HG02970 (cell line): ENCODE results near the gene FNIP2.

Source experiments
- ATAC-seq: cut with Tn5 transposase; IDR thresholded peaks from one replicate; pipeline ENCODE4 v1.9.1; 2021; ENCODE audit warnings: mild to moderate bottlenecking, moderate library complexity, moderate number of reproducible peaks; ENCODE audit not compliant: unreplicated experiment, low FRiP score

Gene FNIP2

DNA sequence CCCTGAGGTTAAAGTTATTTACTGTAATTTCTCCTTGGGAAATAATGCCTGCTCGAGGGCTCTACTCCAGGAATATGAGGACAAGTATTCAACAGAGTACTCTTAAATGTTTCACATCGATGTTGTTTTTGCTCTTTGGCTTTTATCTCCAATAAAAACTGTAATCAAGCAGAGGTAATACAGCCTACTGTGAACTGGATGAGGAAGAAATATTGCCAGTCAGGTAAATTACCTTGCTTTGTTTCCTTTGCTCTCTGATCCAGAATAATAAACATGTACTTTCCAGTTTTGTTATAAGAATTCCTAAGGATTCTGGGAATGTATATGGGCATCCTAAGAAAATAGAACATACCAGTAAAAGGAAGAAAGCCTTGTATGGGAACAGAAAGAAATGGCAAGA is 60.4 kb downstream of the FNIP2 start:
- no peak for ATAC-seq

DNA sequence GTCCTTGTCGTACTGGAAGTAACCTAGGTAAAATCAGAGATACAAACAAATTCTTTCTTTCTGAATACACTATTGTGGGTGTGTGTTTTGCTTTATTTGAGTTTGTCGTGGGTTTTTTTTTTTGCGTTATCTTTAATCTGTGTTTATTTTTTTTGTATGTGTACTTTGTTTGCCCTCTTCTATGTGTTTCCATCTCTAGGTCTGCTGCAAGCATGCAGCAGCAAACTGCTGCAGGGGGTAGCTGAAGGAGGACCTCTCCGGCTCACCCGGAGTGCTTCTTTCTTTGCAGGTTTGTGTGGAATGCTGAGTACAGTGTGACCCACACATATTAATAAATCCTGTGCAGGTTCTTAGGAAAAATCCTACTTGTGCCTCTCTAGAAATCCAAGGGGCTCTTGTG is 64.8 kb downstream of the FNIP2 start:
- no peak for ATAC-seq

DNA sequence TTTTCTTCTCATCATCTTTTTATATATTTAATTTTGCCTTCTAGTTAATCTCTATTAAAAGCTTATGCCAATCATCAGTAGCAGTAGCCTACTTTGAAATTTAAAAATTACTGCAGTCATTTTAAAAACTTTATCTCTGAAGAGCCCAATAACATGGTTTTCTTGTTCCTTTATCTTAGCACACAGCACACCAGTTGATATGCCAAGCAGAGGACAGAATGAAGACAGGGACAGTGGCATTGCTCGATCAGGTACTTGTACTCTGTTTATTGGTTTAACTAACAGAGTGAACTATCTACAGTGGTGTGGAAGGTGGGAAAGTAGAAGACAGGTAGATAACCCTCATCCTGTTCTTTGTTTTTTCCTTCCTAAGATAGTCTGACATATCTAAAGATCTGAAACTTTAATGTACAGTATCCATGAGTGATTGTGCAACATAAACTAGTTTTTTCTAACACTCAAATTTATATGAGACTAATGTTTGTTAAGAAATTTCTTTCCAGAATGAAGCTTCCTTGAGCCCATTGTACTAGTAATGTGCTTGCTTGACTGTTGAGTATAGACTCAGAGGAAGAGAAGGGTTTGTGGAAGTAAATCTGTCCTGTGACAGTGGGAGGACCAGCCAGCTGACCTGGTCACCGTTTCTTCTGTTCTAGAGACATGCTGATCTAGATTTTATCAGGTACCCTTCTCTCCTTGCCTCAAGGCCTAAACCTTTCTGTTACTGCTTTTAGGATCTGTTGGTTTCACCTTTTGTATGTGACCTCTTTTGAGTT is 66.6 kb downstream of the FNIP2 start:
- no peak for ATAC-seq

DNA sequence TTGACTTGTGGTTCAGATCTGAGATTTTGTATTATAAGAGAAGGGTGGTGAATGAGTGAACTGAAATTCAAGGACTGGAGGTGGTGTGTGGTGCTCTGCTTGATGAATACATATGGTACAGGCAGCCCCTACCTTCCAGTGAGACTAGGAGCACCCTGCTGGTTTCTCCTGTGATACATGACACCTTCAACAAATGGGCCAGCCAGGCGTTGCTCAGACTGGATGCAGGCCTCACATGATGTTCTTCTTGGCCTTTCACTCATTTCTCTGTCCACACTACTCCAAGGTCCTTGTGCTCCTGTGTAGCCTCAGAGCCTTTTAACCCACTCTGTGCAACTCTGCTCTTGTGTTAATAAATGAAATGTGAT is 67.2 kb downstream of the FNIP2 start:
- no peak for ATAC-seq

DNA sequence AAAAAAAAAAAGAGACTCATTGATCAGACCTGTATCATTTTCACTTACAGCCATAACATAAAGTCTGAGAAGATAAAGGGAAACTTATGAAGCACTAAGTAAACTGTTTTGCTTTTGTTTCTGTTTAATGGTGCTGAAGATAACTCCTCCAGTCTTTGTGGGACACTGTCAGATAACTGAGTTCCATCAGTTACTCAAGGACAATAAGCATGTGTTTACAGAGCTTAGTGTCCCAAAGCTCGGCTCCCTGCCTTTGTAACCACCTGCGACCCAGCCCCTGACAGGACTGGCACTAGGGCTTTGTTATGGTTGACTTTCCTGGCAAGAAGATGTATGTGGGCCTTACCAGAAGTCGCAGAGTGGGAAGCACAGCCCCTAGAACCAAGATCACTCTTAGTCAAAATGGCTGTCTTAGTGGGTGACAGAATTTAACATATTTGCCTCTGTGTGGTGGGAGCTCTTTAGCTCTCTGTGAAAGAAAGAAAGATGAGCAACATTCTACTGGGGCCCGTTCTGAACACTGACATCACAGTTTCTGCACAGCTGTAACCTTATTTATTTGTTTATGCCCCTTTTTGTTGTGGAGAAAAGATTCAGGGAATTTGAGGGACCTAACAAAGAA is 68.1 kb downstream of the FNIP2 start:
- ATAC-seq = no peak

DNA sequence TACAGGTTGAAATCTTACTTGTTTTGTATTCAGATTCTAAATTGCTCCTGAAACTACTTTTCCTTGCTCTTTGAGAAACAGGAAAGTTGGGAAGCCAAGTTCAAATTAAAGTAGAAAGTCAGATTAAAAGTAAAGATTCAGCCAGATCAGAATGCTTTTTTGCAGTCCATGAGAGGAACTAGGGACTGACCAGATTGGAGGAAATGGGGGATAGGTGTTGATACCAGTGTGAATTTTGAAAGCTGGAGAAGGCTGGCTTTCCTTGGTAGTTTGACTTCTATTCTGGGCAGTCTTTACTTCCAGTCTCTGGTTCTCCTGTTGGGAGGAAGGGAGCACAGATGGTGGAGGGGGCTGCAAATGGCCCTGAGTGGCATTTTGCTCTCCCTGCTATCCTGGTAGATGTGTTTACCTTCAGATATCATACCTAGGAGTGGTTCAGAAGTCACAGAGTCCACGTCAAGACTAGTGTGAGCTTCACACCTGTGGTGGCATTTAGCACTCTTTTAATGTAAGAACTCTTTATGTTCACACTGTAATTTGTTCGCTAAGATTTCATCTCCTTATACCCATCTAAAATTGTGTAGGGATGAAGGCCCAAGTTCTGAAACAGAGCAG is 68.8 kb downstream of the FNIP2 start:
- ATAC-seq = no peak

DNA sequence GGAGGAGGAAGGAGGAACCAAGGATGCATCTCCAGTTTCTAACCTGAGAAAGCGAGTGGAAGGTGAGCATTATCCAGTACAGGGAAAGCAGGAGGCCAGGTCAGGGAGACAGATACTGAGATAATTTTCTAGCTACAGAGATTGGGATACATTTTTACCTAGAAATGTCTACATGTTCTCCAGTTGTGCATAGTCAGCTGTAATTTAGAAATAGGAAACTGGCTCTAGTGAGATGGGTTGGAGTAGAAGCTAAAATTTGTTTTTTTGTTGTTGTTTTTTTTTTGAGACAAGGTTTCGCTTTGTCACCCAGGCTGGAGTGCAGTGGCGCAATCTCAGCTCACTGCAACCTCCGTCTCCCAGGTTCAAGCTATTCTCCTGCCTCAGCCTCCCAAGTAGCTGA is 71.3 kb downstream of the FNIP2 start:
- ATAC-seq = no peak

DNA sequence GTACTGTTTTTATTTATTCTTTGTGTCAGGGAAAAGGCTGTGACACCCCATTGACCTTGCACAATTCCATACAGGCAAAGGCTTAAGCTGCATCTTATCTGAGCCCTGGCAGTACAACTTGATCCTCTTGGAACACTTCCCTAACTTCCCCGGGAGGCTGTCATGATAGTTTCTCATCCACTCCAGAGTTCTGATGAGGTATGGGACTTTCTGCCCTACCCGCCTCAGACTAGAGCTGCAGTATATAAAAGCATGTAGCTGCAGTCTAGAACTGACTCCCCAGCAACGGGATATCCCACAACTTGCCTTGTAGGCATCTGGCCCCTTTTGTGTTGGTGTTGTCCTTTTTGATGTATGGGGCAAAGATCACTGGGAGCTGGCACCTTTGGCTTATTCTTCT is 72.7 kb downstream of the FNIP2 start:
- ATAC-seq = no peak

DNA sequence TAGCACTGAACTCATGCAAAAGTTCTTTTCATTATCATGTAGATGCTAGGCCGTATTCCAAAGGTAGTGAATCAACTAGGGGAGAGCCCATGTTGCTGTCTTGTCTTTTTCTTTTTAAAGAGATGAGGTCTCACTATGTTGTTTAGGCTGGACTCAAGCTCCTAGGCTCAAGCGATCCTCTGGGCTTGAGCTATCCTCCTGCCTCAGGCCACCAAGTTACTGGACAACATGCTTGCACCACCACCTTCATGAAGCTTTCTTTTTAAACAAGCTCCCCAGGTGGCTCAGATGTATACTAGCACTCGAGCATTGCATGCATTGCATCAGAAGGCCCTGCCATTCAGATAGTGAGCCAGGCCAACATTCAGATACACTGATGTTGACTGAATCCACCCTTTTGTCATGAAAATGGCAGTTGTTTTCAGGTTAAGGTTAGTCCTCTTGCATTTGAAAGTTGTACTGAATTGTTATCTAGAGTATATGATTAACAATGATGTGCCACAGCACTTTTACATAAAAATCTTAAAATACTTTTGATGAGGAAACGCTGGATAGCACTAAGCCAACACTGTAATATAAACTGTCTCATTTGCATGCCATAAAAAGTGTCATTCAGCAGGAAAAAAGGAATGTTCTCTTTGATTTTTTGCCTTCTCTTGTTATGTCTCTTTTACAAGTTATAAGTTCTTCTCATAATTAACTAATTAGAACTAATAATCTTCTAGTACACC is 76.7 kb downstream of the FNIP2 start:
- no peak for ATAC-seq

DNA sequence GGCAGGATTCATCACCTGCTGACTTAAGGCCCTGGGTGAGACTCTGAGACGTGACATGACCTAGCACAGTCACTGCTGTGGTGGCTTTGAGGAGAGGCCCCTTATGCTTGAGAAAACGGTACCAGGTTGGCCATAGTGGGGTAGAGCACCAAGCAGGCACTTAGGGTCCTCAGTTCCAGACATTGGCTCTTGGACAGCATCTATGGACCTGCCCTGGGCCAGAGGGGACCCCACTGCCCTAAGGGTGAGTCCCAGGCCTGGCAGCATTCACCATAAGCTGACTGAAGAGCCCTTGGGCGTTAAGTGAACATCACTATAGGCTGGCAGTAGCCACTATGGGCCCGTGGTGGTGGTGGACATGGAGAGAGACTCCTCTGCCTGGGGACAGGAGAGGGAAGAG is 78.7 kb downstream of the FNIP2 start:
- no peak for ATAC-seq

DNA sequence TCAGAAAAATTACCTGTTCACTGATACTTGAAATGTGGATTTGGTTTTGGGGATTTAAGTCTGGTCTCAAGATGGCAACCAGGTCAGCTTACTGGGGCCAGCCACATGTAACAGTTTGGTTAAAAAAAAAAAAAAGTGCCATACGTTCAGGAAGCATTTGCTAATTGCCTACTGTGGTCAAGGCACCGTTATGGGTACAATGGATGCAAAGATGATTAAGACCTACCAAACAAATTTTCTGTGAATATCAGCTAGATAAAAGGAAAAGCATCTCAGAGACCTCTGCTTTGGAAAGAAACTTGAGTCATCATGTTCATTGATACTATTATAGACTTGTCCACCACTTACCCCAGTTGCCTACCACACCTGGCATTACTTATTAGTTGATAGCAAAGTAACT is 80.9 kb downstream of the FNIP2 start:
- no peak for ATAC-seq

DNA sequence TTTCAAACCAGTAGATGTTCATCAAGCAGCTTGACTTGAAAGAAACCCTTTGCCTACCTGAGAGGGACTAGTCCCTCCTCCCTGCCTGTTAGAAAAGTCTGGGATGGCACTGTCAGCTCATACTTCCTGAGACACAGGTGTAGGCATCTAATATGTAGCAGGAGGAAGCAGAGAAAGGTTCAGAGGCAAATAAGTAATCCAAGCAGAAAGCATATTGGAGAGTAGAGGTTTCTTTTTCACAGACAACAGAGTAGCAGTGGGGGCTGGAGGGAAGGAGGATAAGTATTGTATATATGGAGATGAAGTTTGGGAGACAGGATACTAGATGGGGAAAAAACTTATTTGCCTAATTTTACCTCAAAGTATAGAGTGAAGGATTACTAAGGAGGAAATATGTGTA is 81.5 kb downstream of the FNIP2 start:
- ATAC-seq = no peak

DNA sequence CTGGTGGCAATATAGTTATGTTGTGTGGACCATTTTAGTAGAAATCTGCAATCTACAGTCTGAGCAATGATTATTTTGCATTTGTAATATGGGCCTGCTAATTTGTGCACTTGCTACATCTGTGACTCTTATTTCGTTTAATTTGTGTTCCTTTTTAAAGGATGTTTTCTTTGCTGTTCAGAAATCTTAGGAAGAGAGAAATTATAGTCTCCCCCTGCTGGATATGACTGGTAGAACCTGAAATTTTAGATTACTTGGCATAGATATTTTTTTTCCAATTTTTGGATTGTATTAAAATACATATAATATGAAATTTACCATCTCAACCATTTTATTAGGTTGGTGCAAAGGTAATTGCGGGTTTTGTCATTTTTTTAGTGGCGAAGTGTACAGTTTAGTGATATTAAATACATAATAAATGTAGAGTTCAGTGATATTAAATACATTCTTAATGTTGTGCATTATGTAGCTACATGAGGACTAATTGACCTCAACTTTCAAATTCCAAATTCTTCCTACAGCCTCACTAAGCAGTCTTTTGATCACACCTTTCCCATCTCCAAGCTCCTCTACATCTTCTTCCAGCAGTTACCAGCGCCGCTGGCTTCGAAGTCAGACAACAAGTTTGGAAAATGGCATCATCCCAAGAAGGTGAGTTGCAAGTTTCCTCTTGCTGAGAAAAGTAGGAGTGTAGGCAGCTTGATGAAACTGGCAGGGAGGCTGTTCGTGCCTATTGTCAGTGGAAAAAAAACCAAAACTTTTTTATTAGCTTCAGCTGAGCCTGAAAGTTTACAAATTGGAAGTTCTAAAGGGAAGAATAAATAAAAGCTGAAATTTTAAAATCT is 82.2 kb downstream of the FNIP2 start:
- no peak for ATAC-seq

DNA sequence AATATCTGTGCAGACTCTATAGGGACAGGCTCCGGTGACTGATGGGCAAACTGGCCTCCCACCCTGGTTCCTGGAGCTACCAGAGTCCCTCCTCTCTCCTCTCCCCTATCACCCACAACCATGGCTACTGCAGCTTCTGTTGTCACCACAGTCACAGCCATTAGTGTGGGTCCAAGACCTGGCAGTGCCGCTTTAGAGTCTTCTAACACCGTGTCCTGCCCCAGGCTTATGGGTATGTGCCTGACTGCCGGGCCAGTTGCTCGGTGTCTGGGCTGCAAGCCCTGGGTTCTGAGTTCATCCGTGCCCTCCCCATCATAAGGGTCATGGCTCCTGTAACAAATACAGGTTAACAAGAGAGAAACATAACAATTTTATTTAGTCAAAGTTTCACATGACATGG is 85.4 kb downstream of the FNIP2 start:
- ATAC-seq = no peak

DNA sequence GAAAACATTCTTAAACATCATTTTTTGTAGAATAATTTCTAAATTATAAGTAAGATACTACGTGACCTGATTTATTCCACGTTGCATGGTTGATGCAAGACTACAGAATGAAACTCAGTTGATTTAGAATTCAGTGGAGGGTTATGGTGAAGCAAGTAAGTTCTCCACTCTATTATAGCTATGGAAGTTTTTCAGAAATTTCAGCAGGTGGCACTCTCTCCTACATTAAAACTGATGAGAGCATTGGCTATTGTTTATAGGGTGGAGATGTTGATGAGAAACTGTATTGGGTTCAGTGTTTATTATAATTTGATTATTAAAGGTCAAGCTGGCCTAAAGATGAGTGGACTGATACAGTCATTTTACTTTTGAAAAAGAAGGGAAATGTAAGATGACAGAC is 88.0 kb downstream of the FNIP2 start:
- ATAC-seq = no peak

DNA sequence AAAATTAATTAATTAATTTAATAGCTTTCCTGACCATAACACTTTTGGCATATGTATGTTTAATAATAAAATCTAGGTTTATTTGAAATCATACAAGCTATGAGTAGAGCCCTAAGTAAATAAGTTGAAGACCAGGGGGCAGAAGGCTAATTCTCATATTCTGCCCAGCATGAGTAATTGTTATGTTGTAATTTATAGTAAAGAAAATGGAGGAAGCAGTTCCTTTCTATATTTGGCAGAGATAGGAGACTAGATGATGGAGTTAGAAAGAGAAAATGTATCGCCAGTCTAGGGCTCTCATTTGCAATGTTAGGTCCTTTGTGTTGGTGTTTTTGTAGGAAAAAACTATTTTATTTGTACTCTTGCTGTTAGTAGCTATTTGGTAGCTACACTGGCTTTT is 89.1 kb downstream of the FNIP2 start:
- ATAC-seq = no peak

DNA sequence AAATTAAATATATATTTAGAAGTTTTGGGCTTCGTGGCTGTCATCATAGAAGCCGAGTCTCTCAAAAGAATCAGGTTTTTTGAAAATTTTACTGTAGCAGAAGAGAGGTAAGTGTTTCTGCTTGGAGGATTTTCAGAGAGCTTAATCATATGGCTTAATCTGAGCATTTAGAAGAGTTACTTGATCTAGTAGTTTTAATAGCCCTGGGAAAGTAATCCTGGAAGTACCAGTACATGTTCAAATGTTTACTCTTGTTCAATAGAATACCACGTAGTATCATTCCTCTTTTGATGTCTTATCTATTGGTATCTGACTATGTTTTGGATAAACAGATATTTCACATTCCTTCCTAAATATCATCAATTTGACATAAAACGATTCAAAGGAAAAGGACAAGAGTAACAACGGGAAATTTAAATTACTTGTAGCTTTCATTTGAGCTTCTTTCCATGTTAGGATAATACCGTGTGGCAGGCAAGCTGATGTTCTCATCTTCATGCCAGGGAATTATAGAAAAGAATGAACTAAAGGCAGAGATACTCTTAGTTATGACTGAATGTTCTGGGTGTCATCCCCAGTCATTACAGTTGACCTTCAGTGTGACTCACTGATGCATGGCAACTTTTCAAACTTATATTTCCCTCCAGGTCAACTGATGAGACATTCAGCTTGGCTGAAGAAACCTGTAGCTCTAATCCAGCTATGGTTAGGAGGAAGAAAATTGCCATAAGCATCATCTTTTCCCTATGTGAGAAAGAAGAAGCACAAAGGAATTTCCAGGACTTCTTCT is 89.8 kb downstream of the FNIP2 start:
- ATAC-seq = no peak

DNA sequence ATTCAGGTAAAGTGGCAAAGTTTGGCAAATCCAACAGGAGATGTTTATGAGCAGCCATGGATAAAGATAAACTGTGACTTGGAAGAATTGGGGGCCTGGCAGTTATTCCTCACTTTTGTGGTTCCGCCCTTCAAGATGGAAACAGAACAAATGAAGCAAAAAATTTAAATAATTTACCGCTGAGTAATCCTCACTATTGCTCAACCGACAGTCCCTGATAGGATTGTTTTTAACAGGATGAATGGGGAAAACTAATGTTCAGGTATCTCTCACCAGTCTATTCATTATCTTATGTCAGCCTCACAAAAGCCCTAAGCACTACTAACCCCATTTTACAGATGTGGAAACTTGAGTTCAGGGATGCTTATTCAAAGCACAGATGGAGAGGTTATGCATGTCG is 90.8 kb downstream of the FNIP2 start:
- ATAC-seq = no peak

DNA sequence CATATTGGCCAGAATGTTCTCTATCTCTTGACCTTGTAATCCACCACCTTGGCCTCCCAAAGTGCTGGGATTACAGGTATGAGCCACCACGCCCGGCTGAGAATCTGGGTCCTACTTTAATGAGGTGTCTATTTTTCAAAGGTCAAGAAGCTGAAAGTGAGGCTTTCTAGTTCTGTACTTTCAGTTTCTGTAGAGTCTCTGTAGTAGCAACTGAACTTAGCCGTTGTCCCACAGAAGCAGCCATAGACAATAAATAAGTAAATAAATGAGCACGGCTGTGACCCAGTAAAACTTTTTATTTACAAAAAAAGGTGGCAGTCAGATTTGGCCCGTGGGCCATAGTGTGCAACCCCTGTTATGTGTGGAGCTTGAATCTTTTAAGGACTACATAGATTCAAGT is 92.0 kb downstream of the FNIP2 start:
- peak; percentile 61 for ATAC-seq

DNA sequence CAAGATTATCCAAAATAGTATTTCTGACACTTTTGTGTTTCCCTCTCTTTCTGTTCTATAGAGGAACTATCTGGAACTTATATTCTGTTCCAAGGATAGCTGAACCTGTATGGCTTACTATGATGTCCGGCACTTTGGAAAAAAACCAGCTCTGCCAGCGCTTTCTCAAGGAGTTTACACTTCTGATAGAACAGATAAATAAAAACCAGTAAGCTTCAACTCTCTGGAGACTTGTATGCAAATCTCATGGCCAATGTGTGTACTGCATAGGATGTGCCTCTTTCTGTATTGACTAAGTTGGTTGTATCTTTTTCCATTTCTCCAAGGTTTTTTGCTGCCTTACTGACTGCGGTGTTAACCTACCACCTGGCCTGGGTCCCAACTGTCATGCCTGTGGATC is 92.5 kb downstream of the FNIP2 start:
- ATAC-seq = no peak
